HepG2 (cell line): Measurements from ENCODE around the gene ELF2. TPM values are rescaled to one million over a fixed set of nuclear protein-coding genes. Genes with fewer than 3 reads are reported as not detected.

ENCODE experiments used
- ATAC-seq: fragments of 200-7000 bp; cut with Tn5 transposase; 3 replicates; pipeline ENCODE4 v1.9.1; 2020; ENCODE audit warnings: mild to moderate bottlenecking, moderate library complexity
- BruUV-seq: library from RNA; stranded (reverse); fragments of 400-500 nt; replicated peaks from 2 replicates; lab custom pipeline; 2021; lab: Mats Ljungman, UMichigan
- CTCF ChIA-PET: fragments of 300-600 bp; formaldehyde crosslinking; extraction: SDS; loops from one replicate; lab custom pipeline; 2021; ENCODE audit warnings: low total read pairs, inconsistent platforms, low intra/inter-chr PET ratio; lab: Yijun Ruan, JAX
- POLR2A ChIA-PET: fragments of 350-600 bp; sonication (Branson Sonifier 250); formaldehyde crosslinking; loops from one replicate; lab custom pipeline; 2020; ENCODE audit warnings: antibody characterized with exemption, inconsistent platforms; lab: Yijun Ruan, JAX
- DNase-seq: peaks from one replicate; pipeline ENCODE4 v3.0.0-alpha.2; 2015; ENCODE audit warnings: low spot score
- FAIRE-seq: peaks from 3 replicates; lab custom pipeline; 2011; peaks lifted over from hg19 to GRCh38; lab: Jason Lieb, UNC
- H2AFZ ChIP-seq: one replicate; pipeline ENCODE4 v1.6.1; 2011; ENCODE audit warnings: low read length, inconsistent platforms
- H3K27ac ChIP-seq: fragments of 300-600 bp; 3 replicates; pipeline ENCODE4 v1.8.0; 2011; ENCODE audit warnings: mixed run types, mild to moderate bottlenecking, mixed read lengths, low read length, inconsistent platforms; ENCODE audit not compliant: insufficient read depth; ENCODE audit errors: extremely low read length
- H3K27me3 ChIP-seq, 2 experiments: fragments of 200-600 bp in 1 of 2; 2 replicates in 1 of 2; 3 replicates in 1 of 2; pipeline versions ENCODE4 v1.6.0 to v1.8.0; 2011; ENCODE audit warnings: low read length in 2 of 2, mild to moderate bottlenecking in 2 of 2, moderate library complexity in 2 of 2, inconsistent platforms in 1 of 2; ENCODE audit not compliant: insufficient read depth in 2 of 2, control insufficient read depth in 1 of 2
- H3K36me3 ChIP-seq, 2 experiments: fragments of 200-600 bp in 1 of 2; replicated peaks in 1 of 2; 2 replicates in 1 of 2; 3 replicates in 1 of 2; pipeline versions ENCODE4 v1.5.1 to v1.8.0; 2011; ENCODE audit warnings: low read length in 2 of 2, inconsistent platforms in 1 of 2; ENCODE audit not compliant: insufficient read depth in 2 of 2, control insufficient read depth in 1 of 2
- H3K4me1 ChIP-seq: 2 replicates; pipeline ENCODE4 v1.5.1; 2012; ENCODE audit warnings: low read length, inconsistent platforms; ENCODE audit not compliant: insufficient read depth
- H3K4me2 ChIP-seq: 2 replicates; pipeline ENCODE4 v1.6.0; 2011; ENCODE audit warnings: low read depth, low read length, inconsistent platforms
- H3K4me3 ChIP-seq, 3 experiments: fragments of 200-600 bp in 1 of 3; sonication (generic), shearing (Covaris generic) in 1 of 3; replicated peaks in 1 of 3; 2 replicates each; pipeline ENCODE4 v1.5.1; 2011 to 2016; ENCODE audit warnings: low read length in 3 of 3, inconsistent platforms in 2 of 3, low read depth in 2 of 3, mild to moderate bottlenecking in 2 of 3, control low read depth in 1 of 3, mixed read lengths in 1 of 3; ENCODE audit not compliant: insufficient read depth in 1 of 3
- H3K79me2 ChIP-seq: one replicate; pipeline ENCODE4 v1.6.1; 2011; ENCODE audit warnings: low read length, inconsistent platforms; ENCODE audit not compliant: insufficient read depth
- H3K9ac ChIP-seq: 2 replicates; pipeline ENCODE4 v1.6.0; 2011; ENCODE audit warnings: mild to moderate bottlenecking, low read depth, low read length, inconsistent platforms; ENCODE audit not compliant: insufficient read depth
- H3K9me3 ChIP-seq: 2 replicates; pipeline ENCODE4 v1.5.1; 2012; ENCODE audit warnings: mild to moderate bottlenecking, low read length
- H4K20me1 ChIP-seq: 2 replicates; pipeline ENCODE4 v1.6.0; 2011; ENCODE audit warnings: inconsistent platforms, mild to moderate bottlenecking, low read length, moderate library complexity; ENCODE audit not compliant: insufficient read depth
- ARHGAP35 ChIP-seq: sonication (generic); formaldehyde crosslinking; IDR thresholded peaks from 2 replicates; pipeline ENCODE4 v1.9.0; 2022; ENCODE audit warnings: mild to moderate bottlenecking, inconsistent platforms, moderate library complexity, missing genetic modification reagents, borderline replicate concordance
- NFE2 ChIP-seq: sonication (generic); formaldehyde crosslinking; IDR thresholded peaks from 2 replicates; pipeline ENCODE4 v1.4.0; 2020; ENCODE audit warnings: missing genetic modification reagents
- PAWR ChIP-seq: sonication (generic); formaldehyde crosslinking; IDR thresholded peaks from 2 replicates; pipeline ENCODE4 v1.4.0; 2020; ENCODE audit warnings: missing genetic modification reagents, mild to moderate bottlenecking, borderline replicate concordance
- REL ChIP-seq: sonication (generic); formaldehyde crosslinking; conservative IDR thresholded peaks from 2 replicates; pipeline ENCODE4 v1.8.0; 2022; ENCODE audit warnings: mild to moderate bottlenecking, missing genetic modification reagents, moderate library complexity
- SP2 ChIP-seq: sonication (generic); formaldehyde crosslinking; IDR thresholded peaks from 2 replicates; pipeline ENCODE4 v1.5.1; 2020; ENCODE audit warnings: mild to moderate bottlenecking, missing genetic modification reagents
- TEF ChIP-seq: sonication (generic); formaldehyde crosslinking; IDR thresholded peaks from 2 replicates; pipeline ENCODE4 v1.5.0; 2020; ENCODE audit warnings: missing genetic modification reagents
- ZFX ChIP-seq: sonication (generic); formaldehyde crosslinking; IDR thresholded peaks from 2 replicates; pipeline ENCODE4 v1.4.0; 2020; ENCODE audit warnings: mild to moderate bottlenecking, low read depth, missing genetic modification reagents, moderate library complexity
- ZNF253 ChIP-seq: sonication (generic); formaldehyde crosslinking; IDR thresholded peaks from 2 replicates; pipeline ENCODE4 v1.8.0; 2022; ENCODE audit warnings: mild to moderate bottlenecking, missing genetic modification reagents, borderline replicate concordance
- ZNF558 ChIP-seq: sonication (generic); formaldehyde crosslinking; IDR thresholded peaks from 2 replicates; pipeline ENCODE4 v1.9.0; 2022; ENCODE audit warnings: mild to moderate bottlenecking, missing genetic modification reagents, borderline replicate concordance
- WGBS: methylation state at CpG from one replicate; pipeline ENCODE4 v1.1.6; 2017; ENCODE audit warnings: low lambda C conversion rate; 5-methylcytosine and 5-hydroxymethylcytosine counted together
- in situ Hi-C: cut with HindIII; loops from 2 replicates; pipeline ENCODE4 v1.10.0; 2017; ENCODE audit warnings: low pct_unique_long_range_greater_than_20kb; ENCODE audit not compliant: extremely low pct_ligation_motif_present
- intact Hi-C: fragments of 100-400 bp; cut with micrococcal nuclease; formaldehyde crosslinking; loops from one replicate; pipeline ENCODE4 v1.10.0; 2022; ENCODE audit not compliant: unreplicated experiment
- polyA plus RNA-seq, 8 experiments: library from polyadenylated mRNA; depleted of rRNA in 3 of 8; stranded (reverse) in 7 of 8; unstranded in 1 of 8; fragments of >200 nt; fragmentation: Illumina TruSeq in 4 of 8; extraction: Trizol in 4 of 8; gene quantifications; 2 replicates each; pipeline versions ENCODE4 v1.2.1 to v1.2.3, GENCODE V29; 2011 to 2016; ENCODE audit warnings: low read depth in 4 of 8, missing spikeins in 1 of 8, mixed read lengths in 1 of 8; ENCODE audit not compliant: insufficient read depth in 1 of 8
- total RNA-seq, 5 experiments: library from RNA; depleted of rRNA; stranded (reverse); fragments of >200 nt; fragmentation: Illumina TruSeq; extraction: Trizol; gene quantifications; 2 replicates each; pipeline ENCODE4 v1.2.3, GENCODE V29; 2016; ENCODE audit warnings: low read depth in 1 of 5
- TF ChIP-seq, protein P1 (sequence below): IDR thresholded peaks from 2 replicates; pipeline ENCODE4 v1.6.1; 2018; ENCODE audit warnings: missing genetic modification reagents, mild to moderate bottlenecking, missing compliant biosample characterization
- TF ChIP-seq, protein P2 (sequence below): sonication (generic); formaldehyde crosslinking; conservative IDR thresholded peaks from 2 replicates; pipeline ENCODE4 v1.8.0; 2022; ENCODE audit warnings: low read depth, missing genetic modification reagents
- TF ChIP-seq, protein P3 (sequence below): fragments of 450-650 bp; IDR thresholded peaks from 2 replicates; pipeline ENCODE4 v1.6.1; 2017

ELF2 gene
- total and polyA plus RNA-seq, 2 of the 13 experiments (the other 11 are each of a cell fraction or from before 2014, with no cell fraction given) = 28.6 to 35.4 TPM

DNA sequence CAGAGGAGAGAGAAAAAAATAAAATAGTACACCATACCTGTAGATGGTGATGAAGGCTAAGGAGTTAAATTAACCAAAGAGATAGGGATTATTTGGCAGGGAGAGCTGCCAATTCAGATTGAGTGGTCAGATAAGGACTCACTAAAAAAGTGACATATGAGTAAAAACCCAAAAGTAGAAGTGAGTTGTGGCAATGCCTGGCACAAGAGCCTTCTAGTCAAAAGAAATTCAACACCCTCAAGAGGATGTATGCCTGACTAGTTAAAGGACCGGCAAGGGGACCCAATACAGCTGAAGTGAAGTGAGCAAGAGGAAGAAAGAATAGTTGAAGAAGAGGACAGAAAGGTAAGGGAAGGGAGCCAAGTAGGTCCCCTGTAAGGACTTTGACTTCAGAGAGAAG is 34.9 kb downstream of the ELF2 start:
- no peak overlapping the region for H3K4me2 ChIP-seq
- no peak overlapping the region for H2AFZ ChIP-seq
- no peaks in the 10 kb centered on the region; a peak in 1 of 5 replicates for H3K36me3 ChIP-seq
- H3K27me3 ChIP-seq = no peaks in the 10 kb centered on the region
- TF ChIP-seq, protein P1, sequence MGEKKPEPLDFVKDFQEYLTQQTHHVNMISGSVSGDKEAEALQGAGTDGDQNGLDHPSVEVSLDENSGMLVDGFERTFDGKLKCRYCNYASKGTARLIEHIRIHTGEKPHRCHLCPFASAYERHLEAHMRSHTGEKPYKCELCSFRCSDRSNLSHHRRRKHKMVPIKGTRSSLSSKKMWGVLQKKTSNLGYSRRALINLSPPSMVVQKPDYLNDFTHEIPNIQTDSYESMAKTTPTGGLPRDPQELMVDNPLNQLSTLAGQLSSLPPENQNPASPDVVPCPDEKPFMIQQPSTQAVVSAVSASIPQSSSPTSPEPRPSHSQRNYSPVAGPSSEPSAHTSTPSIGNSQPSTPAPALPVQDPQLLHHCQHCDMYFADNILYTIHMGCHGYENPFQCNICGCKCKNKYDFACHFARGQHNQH (CRISPR knock-in tag) = no peak
- no peak for TF ChIP-seq ZNF558 (CRISPR knock-in tag)
- TF ChIP-seq ZNF253 (CRISPR knock-in tag) = no peak
- no peak for TF ChIP-seq TEF (CRISPR knock-in tag)
- TF ChIP-seq PAWR (CRISPR knock-in tag) = no peak
- no peak for TF ChIP-seq NFE2 (CRISPR knock-in tag)
- no peak for TF ChIP-seq REL
- TF ChIP-seq, protein P2, sequence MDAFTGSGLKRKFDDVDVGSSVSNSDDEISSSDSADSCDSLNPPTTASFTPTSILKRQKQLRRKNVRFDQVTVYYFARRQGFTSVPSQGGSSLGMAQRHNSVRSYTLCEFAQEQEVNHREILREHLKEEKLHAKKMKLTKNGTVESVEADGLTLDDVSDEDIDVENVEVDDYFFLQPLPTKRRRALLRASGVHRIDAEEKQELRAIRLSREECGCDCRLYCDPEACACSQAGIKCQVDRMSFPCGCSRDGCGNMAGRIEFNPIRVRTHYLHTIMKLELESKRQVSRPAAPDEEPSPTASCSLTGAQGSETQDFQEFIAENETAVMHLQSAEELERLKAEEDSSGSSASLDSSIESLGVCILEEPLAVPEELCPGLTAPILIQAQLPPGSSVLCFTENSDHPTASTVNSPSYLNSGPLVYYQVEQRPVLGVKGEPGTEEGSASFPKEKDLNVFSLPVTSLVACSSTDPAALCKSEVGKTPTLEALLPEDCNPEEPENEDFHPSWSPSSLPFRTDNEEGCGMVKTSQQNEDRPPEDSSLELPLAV = no peak
- TF ChIP-seq ARHGAP35 (CRISPR knock-in tag) = no peak
- TF ChIP-seq SP2 = no peak
- TF ChIP-seq ZFX = no peak
- TF ChIP-seq, protein P3, sequence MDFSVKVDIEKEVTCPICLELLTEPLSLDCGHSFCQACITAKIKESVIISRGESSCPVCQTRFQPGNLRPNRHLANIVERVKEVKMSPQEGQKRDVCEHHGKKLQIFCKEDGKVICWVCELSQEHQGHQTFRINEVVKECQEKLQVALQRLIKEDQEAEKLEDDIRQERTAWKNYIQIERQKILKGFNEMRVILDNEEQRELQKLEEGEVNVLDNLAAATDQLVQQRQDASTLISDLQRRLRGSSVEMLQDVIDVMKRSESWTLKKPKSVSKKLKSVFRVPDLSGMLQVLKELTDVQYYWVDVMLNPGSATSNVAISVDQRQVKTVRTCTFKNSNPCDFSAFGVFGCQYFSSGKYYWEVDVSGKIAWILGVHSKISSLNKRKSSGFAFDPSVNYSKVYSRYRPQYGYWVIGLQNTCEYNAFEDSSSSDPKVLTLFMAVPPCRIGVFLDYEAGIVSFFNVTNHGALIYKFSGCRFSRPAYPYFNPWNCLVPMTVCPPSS = no peak
- ATAC-seq = no peak
- no TSS peak for BruUV-seq
- no peak for DNase-seq
- 97% methylated on average over 1 of the region's 1 CpG for WGBS
- peaks cover 36% of the 10 kb centered on the region for H3K79me2 ChIP-seq
- H3K4me3 ChIP-seq = no peak overlapping the region
- ChIA-PET CTCF (no interaction called here), POLR2A (no interaction called here)
- H4K20me1 ChIP-seq = peaks cover 16% of the 10 kb centered on the region; the same call in 1 of the 2 replicates
- no peak overlapping the region for H3K27ac ChIP-seq
- peaks cover 2% of the 10 kb centered on the region; the same call in 1 of the 2 replicates for H3K4me1 ChIP-seq
- in situ Hi-C loops = no loop called here
- no peaks in the 10 kb centered on the region for H3K9me3 ChIP-seq
- H3K9ac ChIP-seq = no peak overlapping the region
- intact Hi-C loops = no loop called here
- no peak for FAIRE-seq
